Testis (tissue), 3 donors: ENCODE measurements around the gene CREBBP. TPM values are rescaled to one million over a fixed set of nuclear protein-coding genes. Genes with fewer than 3 reads are reported as not detected.

Source experiments
- DNase-seq: peaks from one replicate; pipeline ENCODE4 v3.0.0-alpha.2; 2019
- H3K27ac ChIP-seq, 2 donors: fragments of 200-600 bp; sonication (generic); one replicate each; pipeline ENCODE4 v1.5.1; 2019
- H3K27me3 ChIP-seq: fragments of 200-600 bp; sonication (generic); one replicate; pipeline ENCODE4 v1.5.1; 2019
- H3K36me3 ChIP-seq: fragments of 200-600 bp; sonication (generic); one replicate; pipeline ENCODE4 v1.5.1; 2017; ENCODE audit warnings: low read depth; ENCODE audit errors: missing control alignments
- H3K4me1 ChIP-seq: fragments of 200-600 bp; sonication (generic); one replicate; pipeline ENCODE4 v1.5.1; 2019
- H3K4me3 ChIP-seq, 2 donors: fragments of 200-600 bp; sonication (generic); one replicate each; pipeline ENCODE4 v1.5.1; 2017 to 2019
- H3K9me3 ChIP-seq: fragments of 200-600 bp; sonication (generic); one replicate; pipeline ENCODE4 v1.5.1; 2017
- CTCF ChIP-seq, 3 experiments: fragments of 450-650 bp in 2 of 3; fragments of 200-600 bp in 1 of 3; sonication (generic) in 1 of 3; IDR thresholded peaks; one replicate each; pipeline ENCODE4 v1.5.1; 2016 to 2019; ENCODE audit warnings: antibody characterized with exemption in 3 of 3, mild to moderate bottlenecking in 2 of 3, moderate library complexity in 1 of 3
- POLR2A ChIP-seq: fragments of 450-650 bp; IDR thresholded peaks from one replicate; pipeline ENCODE4 v1.6.1; 2017; ENCODE audit warnings: antibody characterized with exemption, mild to moderate bottlenecking, moderate library complexity
- WGBS, 2 donors: methylation state at CpG; one replicate each; pipeline ENCODE4 v1.1.5; 2018; 5-methylcytosine and 5-hydroxymethylcytosine counted together
- intact Hi-C: fragments of 100-400 bp; cut with DNase I; formaldehyde crosslinking; loops from one replicate; pipeline ENCODE4 v1.15.1; 2023; ENCODE audit warnings: low total_unique reads
- polyA plus RNA-seq: library from polyadenylated mRNA; stranded (reverse); fragments of 350-450 nt; fragmentation: Illumina TruSeq; extraction: RNeasy Lipid Tissue Mini Kit (QIAGEN cat#74804); gene quantifications from one replicate; pipeline ENCODE4 v1.2.3, GENCODE V29; 2014; ENCODE audit warnings: low read depth, low replicate concordance; ENCODE audit not compliant: insufficient read depth
- total RNA-seq, 2 donors: library from RNA; depleted of rRNA; stranded (reverse); fragments of >200 nt; gene quantifications; one replicate each; pipeline ENCODE4 v1.2.3, GENCODE V29; 2016

Gene CREBBP
- total and polyA plus RNA-seq, 3 donors from 2014 or later, result 86.0 to 185 (median 141) TPM

DNA sequence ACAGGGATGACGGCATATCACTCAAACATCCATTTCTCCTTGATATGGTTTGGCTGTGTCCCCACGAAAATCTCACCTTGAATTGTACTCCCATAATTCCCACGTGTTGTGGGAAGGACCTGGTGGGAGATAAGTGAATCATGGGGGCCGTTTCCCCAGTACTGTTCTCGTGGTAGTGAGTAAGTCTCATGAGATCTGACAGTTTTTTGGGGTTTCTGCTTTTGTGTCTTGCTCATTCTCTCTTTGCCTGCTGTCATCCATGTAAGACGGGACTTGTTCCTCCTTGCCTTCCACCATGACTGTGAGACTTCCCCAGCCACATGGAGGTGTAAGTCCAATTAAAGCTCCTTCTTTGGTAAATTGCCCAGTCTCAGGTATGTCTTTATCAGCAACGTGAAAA, 193.5 kb downstream of the CREBBP start:
- Histone ChIP-seq H3K27me3 (no peaks in the 10 kb centered on the region), H3K4me3 (no peak overlapping the region), H3K36me3 (no peaks in the 10 kb centered on the region), H3K9me3 (no peaks in the 10 kb centered on the region), H3K27ac (no peak overlapping the region), H3K4me1 (no peaks in the 10 kb centered on the region)
- intact Hi-C loops, result no loop called here
- no peak for TF ChIP-seq CTCF (IDR thresholded peaks at IDR 0.05)
- no peak for TF ChIP-seq POLR2A
- no peak for DNase-seq
- WGBS, 2 donors, result 78 to 81% methylated on average over 7 of the region's 7 CpGs

DNA sequence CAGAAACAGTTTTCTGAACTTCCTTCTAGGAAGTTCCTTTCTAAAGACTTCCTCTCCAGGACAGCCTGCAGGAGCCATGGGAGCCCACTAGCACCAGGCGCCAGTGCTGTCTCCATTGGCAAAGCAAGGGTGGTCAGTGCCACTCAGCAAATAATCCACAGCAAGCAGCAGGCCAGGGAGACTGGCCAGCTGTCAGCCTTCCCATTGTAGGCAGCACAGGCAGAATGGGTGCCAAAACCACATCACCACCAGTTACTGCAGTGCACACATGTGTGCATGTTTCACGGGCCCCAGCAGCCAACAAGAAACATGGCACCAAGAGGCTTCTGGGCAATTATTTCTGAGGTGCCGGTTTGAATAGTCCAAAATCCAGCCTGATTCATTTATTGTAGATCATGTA, 199.3 kb downstream of the CREBBP start:
- intact Hi-C loops, result no loop called here
- H3K4me3 ChIP-seq, result no peak overlapping the region
- no peaks in the 10 kb centered on the region for H3K36me3 ChIP-seq
- H3K27ac ChIP-seq, result no peak overlapping the region
- H3K27me3 ChIP-seq, result no peaks in the 10 kb centered on the region
- H3K9me3 ChIP-seq, result no peaks in the 10 kb centered on the region
- TF ChIP-seq CTCF (IDR thresholded peaks at IDR 0.05) (no peak), POLR2A (no peak)
- H3K4me1 ChIP-seq, result no peaks in the 10 kb centered on the region
- 93 to 97% methylated on average over 3 of the region's 3 CpGs for WGBS, 2 donors
- no peak for DNase-seq

DNA sequence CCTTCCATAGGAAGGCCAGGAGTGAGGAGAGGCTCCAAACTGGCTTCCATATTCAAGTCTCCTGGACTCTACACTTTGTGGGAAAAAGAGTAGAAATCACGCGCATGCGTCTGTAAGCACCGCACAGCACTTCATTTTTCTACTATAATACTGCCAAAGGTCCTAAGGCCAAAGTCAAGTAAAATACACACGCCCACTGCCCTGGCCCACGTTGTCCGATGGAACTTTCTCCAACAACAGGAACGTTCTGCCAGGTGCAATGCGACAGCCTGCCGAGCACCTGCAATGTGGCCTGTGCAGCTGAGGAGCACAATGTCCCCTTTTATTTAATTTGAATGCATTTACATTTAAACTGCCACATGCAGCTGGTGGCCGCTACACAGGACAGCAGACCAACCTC, 202.5 kb downstream of the CREBBP start:
- H3K9me3 ChIP-seq, result no peaks in the 10 kb centered on the region
- 92 to 96% methylated on average over 9 to 11 of the region's 11 CpGs for WGBS, 2 donors
- H3K27ac ChIP-seq, result no peak overlapping the region
- no peaks in the 10 kb centered on the region for H3K36me3 ChIP-seq
- DNase-seq, result no peak
- H3K4me3 ChIP-seq, result no peak overlapping the region
- intact Hi-C loops, result no loop called here
- no peaks in the 10 kb centered on the region for H3K4me1 ChIP-seq
- no peaks in the 10 kb centered on the region for H3K27me3 ChIP-seq
- TF ChIP-seq CTCF (IDR thresholded peaks at IDR 0.05) (no peak), POLR2A (no peak)

- WGBS, 2 donors, result 90% methylated on average over 12 to 24 of the region's 24 CpGs
- intact Hi-C loops, result no loop called here
- no peak overlapping the region for H3K27ac ChIP-seq
- H3K27me3 ChIP-seq, result no peaks in the 10 kb centered on the region
- no peaks in the 10 kb centered on the region for H3K4me1 ChIP-seq
- no peaks in the 10 kb centered on the region for H3K36me3 ChIP-seq
- no peaks in the 10 kb centered on the region for H3K9me3 ChIP-seq
- TF ChIP-seq CTCF (IDR thresholded peaks at IDR 0.05) (no peak), POLR2A (no peak)
- DNase-seq, result no peak
- no peak overlapping the region for H3K4me3 ChIP-seq
Measured at GRCh38 chr16:3675601-3676130, 204.8 kb downstream of the CREBBP start.

Other genes starting within 250 kb of the CREBBP start
- 10 to 100 TPM; 54.0 to 54.5 TPM for gene DNASE1, start 226.0 kb downstream of the CREBBP start, total RNA-seq
- gene DNASE1, start 226.0 kb downstream of the CREBBP start, polyA plus RNA-seq, result 25.9 TPM
- 100 to 1,000 TPM; 131 to 140 TPM for gene TRAP1, start 163.2 kb downstream of the CREBBP start, total RNA-seq
- gene TRAP1, start 163.2 kb downstream of the CREBBP start, polyA plus RNA-seq, result 80.0 TPM
- 10 to 100 TPM; 52.8 to 77.2 TPM for gene ADCY9, start 235.7 kb upstream of the CREBBP start, total RNA-seq
- 19.0 TPM for gene ADCY9, start 235.7 kb upstream of the CREBBP start, polyA plus RNA-seq